T-helper 17 cell (primary cell): ENCODE data around the gene ZFHX3. TPM values are rescaled to one million over a fixed set of nuclear protein-coding genes. Genes with fewer than 3 reads are reported as not detected.

Experiments used
- ATAC-seq: fragments of 150-1000 bp; cut with Tn5 transposase; 2 replicates; pipeline ENCODE4 v1.10.0; 2021; ENCODE audit warnings: mild to moderate bottlenecking, moderate library complexity
- DNase-seq, 3 donors: peaks; one replicate each; pipeline versions ENCODE4 v3.0.0 to v3.0.0-alpha.2; 2020 to 2021
- H3K9me3 ChIP-seq: one replicate; pipeline ENCODE4 v1.7.0; 2013; ENCODE audit warnings: low read length, mild to moderate bottlenecking; ENCODE audit not compliant: control insufficient read depth, poor library complexity, severe bottlenecking
- H3K27ac Mint-ChIP-seq: one replicate; pipeline ENCODE4 v1.8.0; 2022; ENCODE audit warnings: mild to moderate bottlenecking, moderate library complexity, mixed read lengths
- H3K27me3 Mint-ChIP-seq: one replicate; pipeline ENCODE4 v1.8.0; 2022; ENCODE audit warnings: mixed read lengths
- H3K36me3 Mint-ChIP-seq: one replicate; pipeline ENCODE4 v1.8.0; 2022; ENCODE audit warnings: low read depth, mixed read lengths
- H3K4me1 Mint-ChIP-seq: one replicate; pipeline ENCODE4 v1.8.0; 2022; ENCODE audit warnings: mild to moderate bottlenecking, mixed read lengths
- H3K4me3 Mint-ChIP-seq: one replicate; pipeline ENCODE4 v1.8.0; 2022; ENCODE audit warnings: mild to moderate bottlenecking, moderate library complexity, mixed read lengths
- total RNA-seq, 4 donors: library from RNA in 2 of 4; stranded (reverse) in 2 of 4; gene quantifications; one replicate each; pipeline ENCODE4 v1.2.3 and lab custom pipeline; 2022 to 2026

The ZFHX3 gene
- total RNA-seq, 2 donors from 2014 or later, result 0.94 to 2.2 TPM

DNA sequence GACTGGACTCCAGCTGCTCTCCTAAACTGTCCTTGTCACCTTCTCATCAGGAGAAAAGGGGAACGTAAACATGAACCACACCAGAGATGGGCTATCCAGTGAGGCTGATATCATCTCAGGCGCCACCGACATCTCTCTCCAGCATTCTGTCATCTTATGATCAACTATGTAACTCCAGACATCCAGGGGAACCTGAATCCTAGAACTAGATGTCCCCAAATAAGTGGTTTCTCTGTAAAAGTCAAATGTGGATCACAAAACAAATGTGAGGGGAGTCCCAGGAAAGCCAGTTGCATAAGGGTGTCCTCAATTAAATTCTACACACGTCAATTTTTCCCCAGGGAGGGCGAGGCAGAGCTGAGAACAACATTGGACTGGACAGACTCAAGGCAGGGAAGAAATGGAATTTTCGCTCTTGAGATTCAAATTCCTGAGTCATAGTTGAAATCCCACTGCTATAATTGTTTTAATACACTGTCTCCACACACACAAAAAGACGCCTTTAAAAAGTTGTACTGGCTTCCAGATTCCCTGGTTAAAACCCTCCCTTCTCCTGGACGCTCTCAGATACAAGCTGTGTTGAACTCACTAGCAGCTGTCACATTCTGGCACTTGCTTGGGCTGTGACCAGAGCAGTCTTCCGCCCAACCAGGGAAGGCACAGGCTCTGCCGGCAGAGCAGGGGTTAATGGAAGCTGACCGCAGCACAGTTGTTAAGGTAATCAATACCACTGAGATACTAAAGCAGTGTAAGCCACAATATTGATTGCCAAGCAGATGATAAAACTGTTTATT, 62.6 kb downstream of the ZFHX3 start:
- no peak overlapping the region for H3K4me3 Mint-ChIP-seq
- peaks cover 12% of the 10 kb centered on the region for H3K27me3 Mint-ChIP-seq
- DNase-seq, result no peak
- ATAC-seq, result no peak
- no peak overlapping the region for H3K27ac Mint-ChIP-seq
- H3K4me1 Mint-ChIP-seq, result no peaks in the 10 kb centered on the region
- H3K36me3 Mint-ChIP-seq, result no peaks in the 10 kb centered on the region
- H3K9me3 ChIP-seq, result no peaks in the 10 kb centered on the region

DNA sequence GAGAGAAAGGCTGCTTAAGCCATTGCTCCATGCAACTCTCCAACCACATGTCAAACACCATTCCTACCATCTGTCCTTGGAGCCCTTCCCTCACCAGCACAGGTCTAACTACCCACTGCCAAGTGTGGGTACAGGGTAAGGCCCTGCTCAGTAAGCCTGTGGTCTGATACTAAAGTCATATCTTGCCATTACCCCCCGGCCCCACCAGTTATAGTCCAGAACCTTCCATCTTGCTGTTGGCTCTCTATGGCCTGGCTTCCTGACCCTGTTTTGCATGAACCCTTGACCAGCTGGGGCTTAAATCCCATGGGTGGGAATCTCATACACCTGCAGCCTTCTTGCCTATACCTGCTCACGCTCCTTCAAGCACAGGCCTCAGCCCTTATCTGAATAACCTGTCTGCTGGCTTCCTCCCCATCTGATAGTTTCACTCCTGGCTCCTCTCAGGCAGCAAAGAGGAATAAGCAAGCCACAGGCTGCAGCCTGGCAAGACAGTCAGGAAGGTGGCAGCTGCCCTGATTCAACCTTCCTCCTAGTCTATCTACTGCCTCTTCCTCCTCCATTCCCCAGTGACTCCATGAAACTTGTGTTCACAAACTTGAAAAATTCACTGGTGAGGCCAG, 64.1 kb downstream of the ZFHX3 start:
- Mint-ChIP-seq H3K27ac (no peak overlapping the region), H3K36me3 (no peaks in the 10 kb centered on the region), H3K4me1 (no peaks in the 10 kb centered on the region), H3K4me3 (no peak overlapping the region), H3K27me3 (peaks cover 22% of the 10 kb centered on the region)
- no peaks in the 10 kb centered on the region for H3K9me3 ChIP-seq
- DNase-seq (no peak), ATAC-seq (no peak)

DNA sequence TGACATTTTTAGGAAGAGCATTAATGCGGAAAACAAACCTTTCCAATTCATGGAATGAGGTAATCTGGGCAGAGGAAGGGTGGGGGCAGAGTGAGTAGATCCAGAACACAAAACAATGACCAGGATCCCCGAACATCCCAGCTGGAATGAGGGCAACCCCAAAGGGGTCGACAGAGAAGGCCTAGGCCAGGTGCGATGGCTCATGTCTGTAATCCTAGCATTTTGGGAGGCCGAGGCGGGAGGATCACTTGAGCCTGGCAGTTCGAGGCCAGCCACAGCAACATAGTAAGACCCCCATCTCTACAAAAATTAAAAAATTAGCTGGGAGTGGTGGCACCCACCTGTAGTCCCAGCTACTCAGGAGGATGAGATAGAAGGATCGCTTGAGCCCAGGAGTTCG, 64.7 kb downstream of the ZFHX3 start:
- no peak overlapping the region for H3K27ac Mint-ChIP-seq
- H3K4me1 Mint-ChIP-seq, result no peaks in the 10 kb centered on the region
- DNase-seq, result no peak
- no peaks in the 10 kb centered on the region for H3K36me3 Mint-ChIP-seq
- no peaks in the 10 kb centered on the region for H3K9me3 ChIP-seq
- no peak overlapping the region for H3K4me3 Mint-ChIP-seq
- no peak for ATAC-seq
- H3K27me3 Mint-ChIP-seq, result peaks cover 18% of the 10 kb centered on the region

- Mint-ChIP-seq H3K4me1 (no peaks in the 10 kb centered on the region), H3K27ac (no peak overlapping the region), H3K4me3 (no peak overlapping the region), H3K27me3 (peaks cover 16% of the 10 kb centered on the region), H3K36me3 (no peaks in the 10 kb centered on the region)
- no peaks in the 10 kb centered on the region for H3K9me3 ChIP-seq
- ATAC-seq, result no peak
- DNase-seq, result no peak
Measured at GRCh38 chr16:72979974-72980373, 68.0 kb downstream of the ZFHX3 start.

- Mint-ChIP-seq H3K27me3 (peaks cover 11% of the 10 kb centered on the region), H3K4me3 (no peak overlapping the region), H3K36me3 (no peaks in the 10 kb centered on the region), H3K27ac (no peak overlapping the region), H3K4me1 (no peaks in the 10 kb centered on the region)
- no peaks in the 10 kb centered on the region for H3K9me3 ChIP-seq
- ATAC-seq, result no peak
- DNase-seq, result no peak
Measured at GRCh38 chr16:72978212-72978611, 69.7 kb downstream of the ZFHX3 start.

DNA sequence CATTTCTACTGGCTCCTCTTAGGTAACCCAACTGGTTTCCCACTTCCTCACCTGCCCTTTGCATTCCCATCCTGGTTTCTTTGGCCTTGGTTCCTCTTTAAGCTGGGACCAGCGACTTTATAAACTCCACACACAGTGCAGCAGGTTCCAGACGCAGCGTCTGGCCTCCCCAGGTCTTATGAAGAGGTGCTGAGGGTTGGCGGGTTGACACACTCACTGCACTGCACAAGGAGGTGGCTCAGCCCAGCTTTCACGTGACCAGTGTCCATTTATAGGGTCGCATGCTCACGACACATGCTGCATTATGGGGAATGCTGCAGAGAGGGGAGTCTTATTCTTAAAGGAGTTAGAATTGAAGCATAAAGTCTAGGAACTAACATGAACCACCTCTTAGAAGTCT, 70.8 kb downstream of the ZFHX3 start:
- H3K9me3 ChIP-seq, result no peaks in the 10 kb centered on the region

DNA sequence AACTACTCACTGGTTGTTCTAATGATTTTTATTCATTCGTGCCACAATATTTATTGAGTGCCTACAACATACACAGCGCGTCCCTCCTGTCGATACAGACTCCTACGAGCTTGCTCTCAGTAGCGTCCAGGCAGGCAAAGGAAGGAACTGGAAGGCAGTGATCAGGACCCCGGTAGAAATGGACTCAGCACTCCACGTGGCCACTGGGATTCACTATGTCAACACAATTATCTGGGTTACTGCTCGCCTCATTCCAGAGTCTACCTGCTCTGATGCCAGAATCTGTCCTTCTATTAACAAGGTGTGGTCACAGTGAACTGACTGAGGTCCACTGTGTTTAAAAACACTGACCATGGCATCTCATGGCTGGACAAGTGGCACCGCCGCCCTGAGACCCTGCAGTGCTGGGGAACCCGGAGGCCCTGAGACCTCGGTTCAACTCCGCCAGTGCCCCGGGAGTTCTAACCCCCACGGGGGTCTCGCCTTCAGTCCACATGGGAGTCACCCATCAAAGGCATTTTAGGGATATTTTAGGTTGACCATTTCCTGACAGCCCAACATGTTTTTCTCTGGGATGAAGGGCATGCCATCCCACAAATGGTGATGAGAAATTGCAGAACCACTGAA, 71.4 kb downstream of the ZFHX3 start:
- Mint-ChIP-seq H3K36me3 (no peaks in the 10 kb centered on the region), H3K27ac (no peak overlapping the region), H3K27me3 (peaks cover 11% of the 10 kb centered on the region), H3K4me3 (no peak overlapping the region), H3K4me1 (no peaks in the 10 kb centered on the region)
- no peaks in the 10 kb centered on the region for H3K9me3 ChIP-seq
- no peak for DNase-seq
- ATAC-seq, result no peak

More for the DNA sequence above, 70.8 kb downstream of the ZFHX3 start:
- Mint-ChIP-seq H3K27ac (no peak overlapping the region), H3K4me1 (no peaks in the 10 kb centered on the region), H3K4me3 (no peak overlapping the region), H3K36me3 (no peaks in the 10 kb centered on the region), H3K27me3 (peaks cover 11% of the 10 kb centered on the region)
- DNase-seq, result no peak
- ATAC-seq, result no peak

DNA sequence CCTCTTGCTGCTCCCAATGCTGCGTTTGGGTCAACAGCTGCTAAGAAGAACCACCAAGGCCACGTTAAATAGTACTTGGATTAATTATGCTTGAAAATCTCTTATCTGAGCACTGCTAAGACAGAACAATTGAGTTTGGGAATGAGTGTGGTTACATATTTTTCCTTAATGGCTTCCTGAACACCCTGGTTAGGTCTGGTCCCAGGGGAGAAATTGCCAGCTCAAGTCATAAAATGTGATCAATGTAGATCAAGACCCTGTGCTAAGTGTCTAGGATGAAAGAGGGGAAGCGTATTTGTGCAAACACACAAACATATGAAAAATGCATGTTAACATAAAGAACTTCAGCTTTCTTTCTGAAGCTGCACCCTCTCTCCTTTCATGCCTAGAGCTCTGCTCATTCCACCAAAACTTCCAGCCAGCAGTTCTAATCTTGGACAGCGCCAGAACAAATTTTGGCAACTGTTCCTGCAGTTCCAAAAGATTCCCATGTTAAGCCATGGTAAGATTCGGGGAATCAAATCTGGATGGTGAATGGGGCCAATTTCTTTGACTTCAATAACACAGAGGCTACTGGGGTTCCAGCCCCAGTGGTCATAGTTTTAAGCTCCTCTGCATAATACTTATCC, 72.0 kb downstream of the ZFHX3 start:
- no peaks in the 10 kb centered on the region for H3K9me3 ChIP-seq
- H3K27me3 Mint-ChIP-seq, result peaks cover 11% of the 10 kb centered on the region
- no peaks in the 10 kb centered on the region for H3K4me1 Mint-ChIP-seq
- no peak overlapping the region for H3K27ac Mint-ChIP-seq
- no peak overlapping the region for H3K4me3 Mint-ChIP-seq
- H3K36me3 Mint-ChIP-seq, result no peaks in the 10 kb centered on the region
- no peak for ATAC-seq
- DNase-seq, result no peak

GRCh38 chr16:72974142-72974769, 73.7 kb downstream of the ZFHX3 start:
- ATAC-seq (no peak), DNase-seq (no peak)
- Mint-ChIP-seq H3K27me3 (peaks cover 5% of the 10 kb centered on the region), H3K36me3 (no peaks in the 10 kb centered on the region), H3K4me1 (no peaks in the 10 kb centered on the region), H3K27ac (no peak overlapping the region), H3K4me3 (no peak overlapping the region)
- no peaks in the 10 kb centered on the region for H3K9me3 ChIP-seq

DNA sequence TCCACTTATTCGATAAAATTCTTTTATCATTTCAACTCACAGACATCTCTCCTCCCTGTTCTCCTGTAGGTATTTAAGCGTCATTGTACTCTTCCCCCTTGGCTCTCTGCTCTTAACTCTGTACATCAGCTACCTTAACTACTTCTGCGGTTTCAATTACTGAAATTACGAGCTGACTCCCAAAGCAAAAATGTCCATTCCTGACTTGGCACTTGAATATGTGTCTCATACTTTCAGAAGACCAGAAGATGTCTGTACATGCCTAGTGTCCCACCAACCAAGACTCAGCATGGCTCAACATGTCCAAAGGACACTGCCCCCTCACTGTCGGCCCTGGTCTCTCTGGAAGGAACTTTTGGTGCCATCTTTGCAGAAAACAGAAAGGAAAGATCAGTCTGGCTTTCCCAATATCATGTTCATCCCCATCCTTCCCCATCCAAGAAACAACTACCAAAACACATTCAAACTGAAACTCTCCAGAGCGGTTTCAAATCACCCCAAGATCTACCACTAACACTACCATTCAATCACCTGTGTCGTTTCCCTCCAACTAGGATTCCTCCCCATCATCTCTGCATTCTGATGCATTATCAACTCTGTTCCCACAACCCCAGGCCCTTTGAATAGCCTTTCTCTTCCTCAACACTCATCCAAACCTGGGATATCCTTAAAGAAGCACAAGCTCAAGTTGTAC, 74.9 kb downstream of the ZFHX3 start:
- H3K27me3 Mint-ChIP-seq, result no peaks in the 10 kb centered on the region
- H3K4me3 Mint-ChIP-seq, result no peak overlapping the region
- H3K4me1 Mint-ChIP-seq, result no peaks in the 10 kb centered on the region
- DNase-seq, result no peak
- ATAC-seq, result no peak
- no peaks in the 10 kb centered on the region for H3K9me3 ChIP-seq
- H3K36me3 Mint-ChIP-seq, result no peaks in the 10 kb centered on the region
- H3K27ac Mint-ChIP-seq, result no peak overlapping the region

GRCh38 chr16:72971370-72971769, 76.6 kb downstream of the ZFHX3 start:
- no peak overlapping the region for H3K4me3 Mint-ChIP-seq
- H3K9me3 ChIP-seq, result no peaks in the 10 kb centered on the region
- H3K27ac Mint-ChIP-seq, result no peak overlapping the region
- H3K36me3 Mint-ChIP-seq, result no peaks in the 10 kb centered on the region
- no peak for ATAC-seq
- no peaks in the 10 kb centered on the region for H3K27me3 Mint-ChIP-seq
- no peak for DNase-seq
- no peaks in the 10 kb centered on the region for H3K4me1 Mint-ChIP-seq

DNA sequence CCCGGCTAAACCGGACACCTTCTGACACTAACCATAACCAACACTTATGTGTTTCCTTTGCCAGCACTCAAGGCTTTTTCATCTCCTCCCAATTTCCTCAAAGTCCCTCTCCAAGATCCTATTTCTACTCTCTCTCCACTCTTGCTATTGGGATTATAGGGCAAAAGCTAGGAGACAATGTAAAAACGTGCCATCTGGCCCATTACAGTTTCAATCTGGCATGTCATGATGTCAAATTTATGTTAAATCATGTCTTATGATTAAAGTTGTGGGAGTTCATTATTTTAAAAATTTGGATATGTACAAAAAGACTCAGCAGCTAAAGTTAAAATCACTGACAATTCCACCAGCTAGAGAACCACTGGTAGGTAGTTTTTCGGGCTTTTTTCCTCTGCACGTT, 77.3 kb downstream of the ZFHX3 start:
- DNase-seq (no peak), ATAC-seq (no peak)
- H3K27me3 Mint-ChIP-seq, result no peaks in the 10 kb centered on the region
- no peaks in the 10 kb centered on the region for H3K4me1 Mint-ChIP-seq
- H3K27ac Mint-ChIP-seq, result no peak overlapping the region
- H3K9me3 ChIP-seq, result no peaks in the 10 kb centered on the region
- no peaks in the 10 kb centered on the region for H3K36me3 Mint-ChIP-seq
- no peak overlapping the region for H3K4me3 Mint-ChIP-seq
